GM11168 (cell line): Measurements from ENCODE around the gene OGFR.
"Not testable (repeated sequence)": the region's sequence is repeated elsewhere in the genome, so short reads cannot be mapped to it uniquely, and the experiment has no call there.

Experiments
- in situ Hi-C: fragments of 300-500 bp; cut with MboI; formaldehyde crosslinking; loops from one replicate; pipeline ENCODE4 v1.12.0; 2022; ENCODE audit warnings: low sequenced_read_pairs; ENCODE audit not compliant: unreplicated experiment

The OGFR gene

DNA sequence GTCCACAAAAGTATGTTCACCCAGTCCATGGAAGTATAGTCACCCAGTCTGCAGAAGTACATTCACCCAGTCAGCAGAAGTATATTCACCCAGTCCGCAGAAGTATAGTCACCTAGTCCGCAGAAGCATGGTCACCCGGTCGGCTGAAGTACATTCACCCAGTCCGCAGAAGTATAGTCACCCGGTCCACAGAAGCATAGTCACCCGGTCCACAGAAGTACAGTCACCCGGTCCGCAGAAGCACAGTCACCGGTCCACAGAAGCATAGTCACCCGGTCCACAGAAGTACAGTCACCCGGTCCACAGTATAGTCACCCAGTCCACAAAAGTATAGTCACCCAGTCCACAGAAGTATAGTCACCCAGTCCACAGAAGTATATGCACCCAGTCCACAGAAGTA is 48.2 kb downstream of the OGFR start:
- in situ Hi-C loops, result no loop called here

DNA sequence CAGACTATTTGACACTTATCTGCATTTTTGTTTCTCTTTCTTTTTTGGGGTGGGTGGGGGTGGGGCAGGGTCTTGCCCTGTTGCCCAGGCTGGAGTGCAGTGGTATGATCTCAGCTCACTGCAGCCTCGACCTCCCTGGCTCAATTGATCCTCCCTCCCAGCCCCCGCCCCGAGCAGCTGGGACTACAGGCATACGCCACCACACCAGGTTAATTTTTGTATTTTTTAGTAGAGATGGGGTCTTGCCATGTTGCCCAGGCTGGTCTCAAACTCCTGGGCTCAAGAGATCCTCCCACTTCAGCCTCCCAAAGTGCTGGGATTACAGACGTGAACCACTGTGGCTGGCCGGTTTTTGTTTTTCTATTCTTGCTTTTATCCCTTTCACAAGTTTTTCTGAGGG is 48.7 kb downstream of the OGFR start:
- in situ Hi-C loops, result not testable (repeated sequence)

DNA sequence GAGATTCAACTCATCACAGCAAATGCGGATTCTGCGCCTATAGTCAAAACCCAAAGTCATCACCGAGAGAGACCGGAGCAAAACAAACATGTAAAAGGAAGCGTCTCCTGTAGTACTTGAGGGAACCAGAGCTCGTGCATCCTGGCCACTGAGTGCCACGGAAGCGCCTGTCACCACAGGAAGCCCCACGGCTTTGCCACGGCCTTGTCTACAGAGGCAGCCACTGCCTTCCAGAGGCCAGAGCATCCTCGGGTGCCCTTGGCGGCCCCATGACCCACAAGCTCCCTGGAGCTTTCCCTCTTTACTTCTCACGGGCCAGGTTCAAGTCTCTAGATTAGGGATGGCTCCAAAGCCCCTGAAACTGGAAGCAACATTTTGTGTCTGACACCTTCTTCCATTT is 49.5 kb downstream of the OGFR start:
- in situ Hi-C loops, result no loop called here

DNA sequence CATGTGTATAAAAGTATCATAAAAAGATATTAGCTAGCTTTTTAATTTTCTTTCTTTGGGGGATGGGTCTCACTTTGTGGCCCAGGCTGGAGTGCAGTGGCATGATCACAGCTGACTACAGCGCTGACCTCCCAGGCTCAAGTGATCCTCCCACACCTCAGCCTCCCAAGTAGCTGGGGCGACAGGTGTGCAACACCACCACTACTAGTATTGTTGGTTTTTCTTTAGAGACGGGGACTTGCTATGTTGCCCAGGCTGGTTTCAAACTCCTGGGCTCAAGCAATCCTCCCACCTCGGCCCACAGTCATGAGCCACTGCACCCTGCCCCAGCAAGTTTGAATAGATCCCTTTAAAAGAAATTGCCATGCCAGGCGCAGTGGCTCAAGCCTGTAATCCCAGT is 50.5 kb downstream of the OGFR start:
- in situ Hi-C loops, result no loop called here

DNA sequence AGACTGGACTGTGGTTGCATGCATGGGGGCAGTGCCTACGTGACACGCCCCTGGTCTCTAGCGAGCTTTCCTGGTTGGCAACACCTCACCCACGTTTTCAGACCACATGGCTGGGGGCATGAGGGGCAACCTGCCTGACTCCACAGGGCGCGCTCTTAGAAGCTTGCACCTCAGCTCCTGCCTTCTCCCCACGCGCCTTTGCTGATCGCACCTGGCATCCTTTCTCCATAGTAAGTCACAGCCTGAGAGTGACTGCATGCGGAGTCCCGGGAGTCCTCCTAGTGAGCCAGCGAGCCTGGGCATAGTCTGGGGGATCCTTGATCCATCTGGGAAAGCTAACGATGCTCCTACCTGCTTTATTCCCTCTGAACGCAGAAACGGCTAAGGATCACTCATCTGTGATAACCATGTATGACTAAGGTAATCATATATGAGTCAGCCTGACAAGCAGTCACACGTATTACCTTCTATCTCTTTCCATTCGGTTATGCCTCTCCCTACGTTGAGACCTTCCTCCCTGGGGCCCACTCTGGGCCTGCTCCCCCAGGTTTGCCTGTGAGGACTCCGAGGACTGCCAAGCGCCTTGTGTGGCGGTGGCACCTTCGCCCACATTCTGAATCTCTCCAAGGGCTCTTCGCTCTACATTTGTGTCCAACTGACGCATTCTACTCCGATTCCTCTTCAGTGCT is 52.4 kb downstream of the OGFR start:
- in situ Hi-C loops, result no loop called here

DNA sequence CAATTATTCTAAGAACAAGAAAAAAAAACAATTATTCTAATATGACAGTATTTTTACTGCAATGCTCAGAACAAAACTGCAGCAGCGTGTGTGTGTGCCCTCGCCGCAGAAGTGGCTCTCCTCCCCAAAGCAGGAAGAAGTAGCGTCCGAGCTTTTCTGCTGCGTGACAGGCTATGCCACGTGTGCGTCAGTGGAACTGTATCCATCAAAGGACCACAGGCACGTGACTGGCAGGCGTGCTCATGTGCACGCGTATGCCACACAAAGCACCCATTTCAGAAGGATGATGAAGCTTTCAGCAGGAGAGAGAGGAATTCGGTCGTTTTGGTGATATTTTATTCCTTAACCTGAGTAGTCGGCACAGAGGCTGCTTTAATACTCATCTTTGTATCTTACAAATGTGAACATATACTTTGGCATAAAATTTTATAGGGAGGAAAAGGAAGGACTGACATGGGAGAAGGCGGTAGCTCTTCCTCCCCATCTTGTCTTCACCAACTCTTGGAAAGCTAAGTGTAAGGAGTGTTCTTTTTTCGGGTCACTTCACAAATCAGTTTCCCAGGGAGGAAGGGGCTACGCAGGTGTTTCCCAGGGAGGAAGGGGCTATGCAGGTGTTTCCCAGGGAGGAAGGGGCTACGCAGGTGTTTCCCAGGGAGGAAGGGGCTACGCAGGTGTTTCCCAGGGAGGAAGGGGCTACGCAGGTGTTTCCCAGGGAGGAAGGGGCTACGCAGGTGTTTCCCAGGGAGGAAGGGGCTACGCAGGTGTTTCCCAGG is 53.6 kb downstream of the OGFR start:
- in situ Hi-C loops, result no loop called here

DNA sequence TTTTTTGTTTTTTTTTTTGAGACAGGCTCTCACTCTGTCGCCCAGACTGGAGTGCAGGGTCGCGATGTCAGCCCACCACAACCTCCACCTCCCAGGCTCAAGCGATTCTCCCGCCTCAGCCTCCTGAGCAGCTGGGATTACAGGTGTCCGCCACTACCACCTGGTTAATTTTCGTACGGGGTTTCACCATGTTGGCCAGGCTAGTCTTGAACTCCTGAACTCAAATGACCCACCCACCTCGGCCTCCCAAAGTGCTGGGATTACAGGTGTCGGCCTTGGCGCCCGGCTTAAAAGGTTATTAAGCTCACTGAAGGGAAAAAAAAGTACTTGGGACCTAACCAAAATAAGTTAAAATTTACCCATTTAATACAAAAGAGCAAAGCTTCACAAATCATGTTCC is 55.1 kb downstream of the OGFR start:
- in situ Hi-C loops, result no loop called here

DNA sequence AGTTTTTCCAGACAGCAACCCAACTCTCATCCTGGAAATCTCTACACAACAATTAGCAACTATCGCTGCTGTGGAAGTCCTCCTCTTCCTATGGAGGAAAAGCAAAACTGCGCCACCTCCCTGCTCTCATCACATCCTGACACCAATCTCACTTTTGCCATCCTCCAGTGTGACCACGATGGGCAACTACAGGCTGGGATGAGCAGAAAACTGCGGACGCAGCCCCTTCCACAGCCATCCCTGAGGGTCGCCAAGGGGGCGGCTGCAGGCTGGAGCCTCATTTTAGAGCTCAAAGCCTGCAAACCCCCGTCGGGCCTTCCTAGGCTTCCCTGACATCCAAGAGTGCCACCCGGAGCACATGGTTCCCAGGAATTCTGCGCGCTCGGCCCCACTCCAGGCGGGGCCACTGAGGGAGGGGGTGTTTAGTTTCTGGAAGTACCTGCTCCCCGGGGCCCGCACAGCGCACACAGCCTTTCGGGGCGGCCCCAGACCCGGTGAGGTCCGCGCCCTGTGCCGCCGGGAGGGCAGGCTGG is 55.8 kb downstream of the OGFR start:
- in situ Hi-C loops, result no loop called here

DNA sequence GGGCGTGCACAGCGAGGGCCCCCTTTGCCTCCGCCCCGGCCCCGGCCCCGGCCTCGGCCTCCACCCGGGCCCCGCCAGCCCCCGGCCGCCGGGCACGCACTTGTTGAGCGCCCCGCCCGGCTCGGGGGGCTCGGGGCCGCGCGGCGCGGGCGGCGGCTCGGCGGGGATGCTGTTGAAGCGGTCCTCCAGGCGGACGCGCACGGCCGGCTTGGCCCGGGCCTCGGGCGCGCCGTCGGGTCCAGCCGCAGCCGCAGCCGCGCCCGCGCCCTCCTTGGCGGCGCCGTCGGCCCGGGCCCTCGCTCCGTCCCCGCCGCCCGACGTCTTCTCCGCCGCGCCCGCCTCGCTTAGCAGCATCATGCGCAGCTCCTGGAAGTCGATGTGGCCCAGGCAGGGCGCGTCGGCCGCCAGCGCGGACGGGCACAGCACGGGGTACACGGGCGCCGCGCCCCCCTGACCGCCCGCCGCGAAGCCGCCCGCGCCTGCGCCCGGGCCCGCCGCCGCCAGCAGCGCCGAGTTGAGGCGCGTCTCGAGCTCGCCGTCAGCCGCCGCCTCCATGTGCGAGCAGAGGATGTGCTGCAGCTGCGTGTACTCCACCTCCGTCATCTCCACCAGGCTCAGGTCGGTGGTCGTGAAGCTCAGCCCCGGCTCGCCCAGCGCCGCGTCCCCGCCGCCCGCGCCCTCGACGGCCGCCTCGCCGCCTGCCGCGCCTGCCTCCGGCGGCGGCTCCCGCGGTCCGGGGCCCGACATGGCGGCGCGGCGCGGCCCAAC is 56.5 kb downstream of the OGFR start:
- in situ Hi-C loops, result no loop called here

DNA sequence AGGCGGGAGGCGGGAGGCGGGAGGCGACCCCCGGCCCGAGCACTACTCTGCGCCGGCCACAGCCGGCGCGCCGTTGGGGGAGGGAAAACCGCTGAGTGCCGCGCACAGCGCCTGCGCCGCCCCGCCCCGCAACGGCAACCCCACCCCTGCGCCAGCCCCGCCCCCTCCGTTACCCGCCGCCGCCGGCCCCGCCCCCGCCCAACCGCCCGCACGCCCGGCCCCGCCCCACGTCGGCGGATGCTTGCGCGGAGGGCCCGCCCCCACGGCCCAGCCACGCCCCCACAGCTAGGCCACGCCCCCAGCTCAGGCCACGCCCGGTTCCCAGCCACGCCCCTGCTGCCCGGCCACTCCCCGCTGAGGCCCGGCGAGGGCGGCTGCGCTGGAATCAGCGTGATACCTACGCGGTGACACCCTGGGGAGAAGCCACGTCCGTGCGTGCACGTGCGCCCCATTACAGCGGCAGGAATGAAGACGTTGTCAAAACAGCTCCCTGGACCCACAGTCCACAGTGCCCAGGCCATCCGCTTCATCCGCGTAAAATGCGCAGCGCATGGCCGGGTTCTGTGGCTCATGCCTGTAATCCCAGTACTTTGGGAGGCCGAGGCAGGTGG is 57.2 kb downstream of the OGFR start, which contains the start of gene TCFL5:
TCFL5 (minus strand) TSS at position 97 of the 611 bp plus-strand sequence. CDS start 152 bp downstream, outside the sequence.
- in situ Hi-C loops, result no loop called here
